BE2C (cell line): ENCODE results near the gene KIAA0825.
"Not testable (repeated sequence)": the region's sequence is repeated elsewhere in the genome, so short reads cannot be mapped to it uniquely, and the experiment has no call there.

ENCODE experiments used
- DNase-seq: peaks from one replicate; pipeline ENCODE4 v3.0.0-alpha.2; 2020
- H3K27me3 ChIP-seq: fragments of 250-450 bp; sonication (Bioruptor Pico); 2 replicates; pipeline ENCODE4 v1.5.1; 2020; ENCODE audit warnings: mild to moderate bottlenecking
- H3K36me3 ChIP-seq: fragments of 250-450 bp; sonication (Bioruptor Pico); 2 replicates; pipeline ENCODE4 v1.5.1; 2020; ENCODE audit warnings: mild to moderate bottlenecking
- H3K4me1 ChIP-seq: fragments of 250-450 bp; sonication (Bioruptor Pico); 2 replicates; pipeline ENCODE4 v1.5.1; 2020
- H3K4me3 ChIP-seq: 2 replicates; pipeline ENCODE4 v1.5.1; 2011; ENCODE audit warnings: low read depth, low read length
- H3K9me3 ChIP-seq: fragments of 250-450 bp; sonication (Bioruptor Pico); 2 replicates; pipeline ENCODE4 v1.5.1; 2020
- CTCF ChIP-seq: IDR thresholded peaks from 2 replicates; pipeline ENCODE4 v1.5.1; 2012; ENCODE audit warnings: mild to moderate bottlenecking, low read depth, low read length

The KIAA0825 gene

GRCh38 chr5:94157704-94158539 lies 460.5 kb downstream of the KIAA0825 start:
- no peak for TF ChIP-seq CTCF

GRCh38 chr5:94154672-94155071 lies 463.7 kb downstream of the KIAA0825 start:
- no peaks in the 10 kb centered on the region for H3K9me3 ChIP-seq
- H3K27me3 ChIP-seq = no peaks in the 10 kb centered on the region
- no peaks in the 10 kb centered on the region for H3K36me3 ChIP-seq
- DNase-seq = no peak
- no peaks in the 10 kb centered on the region; the same call in 1 of the 2 replicates for H3K4me1 ChIP-seq
- no peak for TF ChIP-seq CTCF
- no peak overlapping the region for H3K4me3 ChIP-seq

More at GRCh38 chr5:94157704-94158539, 460.5 kb downstream of the KIAA0825 start:
- DNase-seq = no peak
- Histone ChIP-seq H3K4me3 (no peak overlapping the region), H3K4me1 (no peaks in the 10 kb centered on the region; the same call in 1 of the 2 replicates), H3K9me3 (no peaks in the 10 kb centered on the region), H3K36me3 (no peaks in the 10 kb centered on the region), H3K27me3 (no peaks in the 10 kb centered on the region)

- Histone ChIP-seq H3K27me3 (no peaks in the 10 kb centered on the region), H3K9me3 (no peaks in the 10 kb centered on the region), H3K4me3 (no peak overlapping the region), H3K36me3 (no peaks in the 10 kb centered on the region), H3K4me1 (no peaks in the 10 kb centered on the region)
- DNase-seq = no peak
- TF ChIP-seq CTCF = no peak
Measured at GRCh38 chr5:94153736-94154450, 464.5 kb downstream of the KIAA0825 start.

- DNase-seq, H3K36me3 ChIP-seq, H3K27me3 ChIP-seq, H3K4me3 ChIP-seq, H3K9me3 ChIP-seq, H3K4me1 ChIP-seq: not testable (repeated sequence)
Measured at GRCh38 chr5:94143621-94144020, 474.8 kb downstream of the KIAA0825 start.

GRCh38 chr5:94140300-94140699 lies 478.1 kb downstream of the KIAA0825 start:
- no peak for TF ChIP-seq CTCF
- Histone ChIP-seq H3K9me3 (no peaks in the 10 kb centered on the region; the same call in 1 of the 2 replicates), H3K36me3 (no peaks in the 10 kb centered on the region), H3K27me3 (no peaks in the 10 kb centered on the region), H3K4me1 (no peaks in the 10 kb centered on the region), H3K4me3 (no peak overlapping the region)
- DNase-seq = no peak

GRCh38 chr5:94130077-94130476 lies 488.3 kb downstream of the KIAA0825 start:
- no peaks in the 10 kb centered on the region for H3K4me1 ChIP-seq
- no peak for TF ChIP-seq CTCF
- no peak for DNase-seq
- no peaks in the 10 kb centered on the region for H3K36me3 ChIP-seq
- no peaks in the 10 kb centered on the region for H3K9me3 ChIP-seq
- no peak overlapping the region for H3K4me3 ChIP-seq
- H3K27me3 ChIP-seq = no peaks in the 10 kb centered on the region
